ENCODE results near the gene APOO.
A peak's percentile ranks its signal among the peaks of the same experiment; 100 is the strongest.

Gene APOO

DNA sequence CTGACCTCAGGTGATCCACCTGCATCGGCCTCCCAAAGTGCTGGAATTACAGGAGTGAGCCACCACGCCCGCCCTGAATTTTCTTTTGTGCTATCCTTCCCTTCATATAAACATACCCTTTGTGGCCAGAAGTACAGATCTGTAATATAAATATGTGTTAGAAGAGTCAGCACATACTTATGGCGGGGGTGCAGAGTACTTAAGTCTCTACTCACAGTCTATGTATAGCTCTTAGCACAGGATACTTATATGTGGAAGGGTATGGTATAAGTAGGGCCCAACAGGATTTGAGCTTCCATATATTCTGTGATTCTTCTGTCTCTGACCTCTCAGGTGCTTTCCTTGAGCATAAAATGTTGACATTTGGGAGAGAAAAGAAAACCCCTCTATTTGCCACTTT lies 18.3 kb upstream of the APOO start:
- H3K4me3 Mint-ChIP-seq: no peak overlapping the region
- no peak overlapping the region for H3K27ac Mint-ChIP-seq
- CTCF ChIA-PET: no interaction called here
- peaks cover 2% of the 10 kb centered on the region for H3K4me1 Mint-ChIP-seq
- DNase-seq: no peak
- peaks cover 2% of the 10 kb centered on the region for H3K36me3 Mint-ChIP-seq
- H3K27me3 Mint-ChIP-seq: no peaks in the 10 kb centered on the region
- H3K9me3 Mint-ChIP-seq: no peaks in the 10 kb centered on the region

DNA sequence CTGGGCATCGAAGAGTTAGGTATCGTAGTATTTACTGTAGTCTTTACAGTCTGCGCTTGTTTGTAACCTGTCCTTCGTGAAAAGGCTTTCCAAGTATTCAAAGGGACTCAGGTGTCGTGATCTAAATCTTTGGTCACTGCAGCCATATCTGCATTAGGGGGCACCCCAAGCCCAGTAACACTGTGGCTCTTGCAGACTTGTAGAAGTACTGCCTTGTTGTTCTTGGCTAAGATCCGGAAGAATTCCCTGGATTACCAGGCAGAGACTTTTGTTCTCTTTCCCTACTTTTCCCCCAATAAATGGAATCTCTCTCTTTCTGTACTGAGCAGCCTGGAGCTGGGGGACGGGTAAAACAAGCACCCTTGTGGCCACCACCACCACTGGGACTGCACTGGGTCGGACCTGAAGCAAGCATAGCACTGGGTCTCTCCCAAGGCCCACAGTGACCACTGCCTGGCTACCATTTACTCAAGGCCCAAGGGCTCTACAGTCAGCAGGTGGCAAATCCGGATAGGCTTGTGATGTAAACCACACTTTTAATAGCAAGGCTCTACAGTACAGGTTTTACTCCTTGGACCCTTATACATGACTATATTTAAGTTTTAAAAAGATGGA lies 12.1 kb upstream of the APOO start:
- H3K9me3 Mint-ChIP-seq: peaks cover 4% of the 10 kb centered on the region
- peaks cover 4% of the 10 kb centered on the region for H3K4me1 Mint-ChIP-seq
- H3K27ac Mint-ChIP-seq: no peak overlapping the region
- no peak overlapping the region for H3K4me3 Mint-ChIP-seq
- CTCF ChIA-PET: interaction anchor here (0.6 kb wide), 1 partner anchor 1730 kb away, joined by 3 read pairs; no protein-coding TSS in a partner anchor
- H3K36me3 Mint-ChIP-seq: peaks cover 4% of the 10 kb centered on the region
- no peak for DNase-seq
- H3K27me3 Mint-ChIP-seq: no peaks in the 10 kb centered on the region

DNA sequence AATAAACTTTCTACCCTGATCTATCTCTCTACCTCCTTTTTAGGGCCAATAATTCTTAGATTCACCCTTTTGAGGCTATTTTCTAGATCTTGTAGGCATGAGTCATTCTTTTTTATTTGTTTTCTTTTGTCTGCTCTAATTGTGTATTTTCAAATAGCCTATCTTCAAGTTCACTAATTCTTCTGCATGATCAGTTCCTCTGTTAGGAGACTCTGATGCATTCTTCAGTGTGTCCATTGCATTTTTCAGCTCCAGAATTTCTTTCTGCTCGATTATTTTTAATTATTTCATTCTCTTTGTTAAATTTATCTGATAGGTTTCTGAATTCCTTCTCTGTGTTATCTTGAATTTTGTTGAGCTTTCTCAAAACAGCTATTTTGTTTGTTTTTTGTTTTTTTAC lies 11.4 kb upstream of the APOO start:
- H3K9me3 Mint-ChIP-seq: peaks cover 4% of the 10 kb centered on the region
- no peak overlapping the region for H3K4me3 Mint-ChIP-seq
- H3K36me3 Mint-ChIP-seq: peaks cover 4% of the 10 kb centered on the region
- H3K27me3 Mint-ChIP-seq: no peaks in the 10 kb centered on the region
- no peak for DNase-seq
- CTCF ChIA-PET: interaction anchor here (0.6 kb wide), 1 partner anchor 1729 kb away, joined by 3 read pairs; no protein-coding TSS in a partner anchor
- H3K4me1 Mint-ChIP-seq: peaks cover 4% of the 10 kb centered on the region
- no peak overlapping the region for H3K27ac Mint-ChIP-seq

- CTCF ChIA-PET: interaction anchor here (0.7 kb wide), 1 partner anchor 137 kb away, joined by 3 read pairs; no protein-coding TSS in a partner anchor
- no peak for DNase-seq
- Mint-ChIP-seq H3K9me3 (no peaks in the 10 kb centered on the region), H3K4me3 (no peak overlapping the region), H3K4me1 (peaks cover 13% of the 10 kb centered on the region), H3K27me3 (no peaks in the 10 kb centered on the region), H3K36me3 (no peaks in the 10 kb centered on the region), H3K27ac (no peak overlapping the region)
These were observed 3.5 kb upstream of the APOO start for GRCh38 chrX:23911126-23911835.

GRCh38 chrX:23908219-23909004 lies 674 bp upstream of the APOO start:
- Mint-ChIP-seq H3K36me3 (peaks cover 5% of the 10 kb centered on the region), H3K4me1 (peaks cover 20% of the 10 kb centered on the region), H3K27me3 (no peaks in the 10 kb centered on the region), H3K9me3 (no peaks in the 10 kb centered on the region), H3K4me3 (peak overlapping the region; percentile 78), H3K27ac (peak overlapping the region; percentile 92)
- CTCF ChIA-PET: interaction anchor here (1.4 to 3.2 kb wide), 3 partner anchors 84 to 146 kb away, joined by 4 to 19 read pairs (median 7); partner anchors contain the start of gene EIF2S3
- no peak for DNase-seq

DNA sequence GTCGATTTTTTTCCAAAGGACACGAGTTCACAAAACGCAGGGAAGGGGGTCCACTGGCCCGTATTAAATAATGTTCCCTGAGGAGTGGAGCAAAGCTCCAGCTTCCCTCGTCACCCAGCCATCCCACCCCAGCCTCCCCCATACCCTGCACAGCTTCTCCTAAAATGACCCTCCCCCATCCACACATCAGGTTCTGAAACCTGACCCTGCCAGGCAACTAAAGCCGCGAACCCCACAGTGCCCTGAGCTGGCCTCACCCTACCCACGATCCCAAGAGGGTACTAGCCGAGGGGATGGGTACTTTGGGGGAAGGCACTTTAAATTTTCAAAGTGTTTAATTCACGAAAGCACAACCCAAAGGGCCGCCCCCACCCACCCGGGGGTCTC lies 634 bp downstream of the APOO start:
- Mint-ChIP-seq H3K9me3 (no peaks in the 10 kb centered on the region), H3K36me3 (peaks cover 5% of the 10 kb centered on the region), H3K4me3 (peak overlapping the region; percentile 78), H3K4me1 (peaks cover 20% of the 10 kb centered on the region), H3K27ac (peak overlapping the region; percentile 92), H3K27me3 (no peaks in the 10 kb centered on the region)
- no peak for DNase-seq
- CTCF ChIA-PET: interaction anchor here (1.4 to 3.2 kb wide), 3 partner anchors 119 to 147 kb away, joined by 4 to 19 read pairs (median 6); partner anchors contain the start of genes EIF2S3 and SAT1

DNA sequence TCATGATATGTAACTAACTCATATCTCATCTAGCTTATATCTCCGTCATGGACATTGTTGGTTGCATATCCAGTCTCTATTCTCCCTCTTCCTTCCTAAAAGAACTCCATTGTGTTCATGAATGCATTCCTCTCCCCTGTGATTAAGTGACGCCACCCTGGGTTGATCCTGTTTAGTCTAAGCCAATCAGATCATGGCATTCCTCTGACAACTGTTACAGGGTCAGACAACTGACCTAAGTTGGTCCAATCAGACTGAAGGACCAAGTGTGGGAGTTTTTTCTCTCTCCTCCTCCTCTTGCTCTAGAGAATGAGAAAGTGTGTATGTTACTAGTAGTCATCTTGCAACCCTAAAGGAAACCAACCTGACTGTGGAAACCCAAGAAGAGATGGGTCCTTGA lies 3.6 kb downstream of the APOO start:
- Mint-ChIP-seq H3K36me3 (peaks cover 5% of the 10 kb centered on the region), H3K4me1 (peaks cover 20% of the 10 kb centered on the region), H3K27ac (no peak overlapping the region), H3K27me3 (no peaks in the 10 kb centered on the region), H3K9me3 (no peaks in the 10 kb centered on the region), H3K4me3 (no peak overlapping the region)
- CTCF ChIA-PET: interaction anchor here (0.7 to 4.3 kb wide), 2 partner anchors 111 to 209 kb away, joined by 3 to 69 read pairs; no protein-coding TSS in a partner anchor
- no peak for DNase-seq

DNA sequence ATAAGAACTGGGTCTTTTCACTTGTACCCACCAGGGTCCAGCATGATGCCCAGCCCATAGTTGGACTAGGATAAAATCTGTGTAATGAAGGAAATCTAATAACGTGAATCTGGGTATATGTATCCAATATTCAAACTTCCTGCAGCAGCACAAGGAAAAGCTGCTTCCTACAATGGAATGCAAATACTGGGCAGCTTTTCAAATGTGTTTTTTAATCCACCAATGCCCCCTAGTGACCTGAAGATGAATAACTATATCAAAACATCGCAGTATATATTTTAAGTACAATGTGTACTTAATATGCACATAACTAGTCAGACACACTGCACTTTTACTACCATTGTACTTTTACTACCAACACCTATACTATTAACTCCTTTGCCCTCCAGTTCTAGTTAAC lies 5.3 kb downstream of the APOO start:
- no peaks in the 10 kb centered on the region for H3K9me3 Mint-ChIP-seq
- CTCF ChIA-PET: interaction anchor here (0.9 to 4.3 kb wide), 28 partner anchors 16 to 1918 kb away, joined by 3 to 69 read pairs (median 4); partner anchors contain the start of genes ACOT9, EIF2S3 and SAT1
- DNase-seq: no peak
- peaks cover 11% of the 10 kb centered on the region for H3K4me1 Mint-ChIP-seq
- H3K4me3 Mint-ChIP-seq: no peak overlapping the region
- no peaks in the 10 kb centered on the region for H3K27me3 Mint-ChIP-seq
- H3K27ac Mint-ChIP-seq: no peak overlapping the region
- peaks cover 5% of the 10 kb centered on the region for H3K36me3 Mint-ChIP-seq

GRCh38 chrX:23901805-23902204 lies 5.9 kb downstream of the APOO start:
- no peak overlapping the region for H3K4me3 Mint-ChIP-seq
- no peak overlapping the region for H3K27ac Mint-ChIP-seq
- peaks cover 11% of the 10 kb centered on the region for H3K4me1 Mint-ChIP-seq
- H3K27me3 Mint-ChIP-seq: no peaks in the 10 kb centered on the region
- peaks cover 5% of the 10 kb centered on the region for H3K36me3 Mint-ChIP-seq
- peak; percentile 55 for DNase-seq
- no peaks in the 10 kb centered on the region for H3K9me3 Mint-ChIP-seq
- CTCF ChIA-PET: interaction anchor here (0.6 to 4.3 kb wide), 37 partner anchors 15 to 1917 kb away, joined by 3 to 69 read pairs (median 4); partner anchors contain the start of genes ACOT9, EIF2S3 and SAT1

- H3K27me3 Mint-ChIP-seq: no peaks in the 10 kb centered on the region
- H3K9me3 Mint-ChIP-seq: no peaks in the 10 kb centered on the region
- CTCF ChIA-PET: interaction anchor here (0.7 to 4.3 kb wide), 19 partner anchors 94 to 213 kb away, joined by 3 to 69 read pairs (median 6); partner anchors contain the start of genes ACOT9, EIF2S3 and SAT1
- H3K27ac Mint-ChIP-seq: no peak overlapping the region
- no peak overlapping the region for H3K4me3 Mint-ChIP-seq
- no peak for DNase-seq
- H3K4me1 Mint-ChIP-seq: peaks cover 4% of the 10 kb centered on the region
- H3K36me3 Mint-ChIP-seq: peaks cover 5% of the 10 kb centered on the region
These were observed 6.7 kb downstream of the APOO start for GRCh38 chrX:23901060-23901459.

DNA sequence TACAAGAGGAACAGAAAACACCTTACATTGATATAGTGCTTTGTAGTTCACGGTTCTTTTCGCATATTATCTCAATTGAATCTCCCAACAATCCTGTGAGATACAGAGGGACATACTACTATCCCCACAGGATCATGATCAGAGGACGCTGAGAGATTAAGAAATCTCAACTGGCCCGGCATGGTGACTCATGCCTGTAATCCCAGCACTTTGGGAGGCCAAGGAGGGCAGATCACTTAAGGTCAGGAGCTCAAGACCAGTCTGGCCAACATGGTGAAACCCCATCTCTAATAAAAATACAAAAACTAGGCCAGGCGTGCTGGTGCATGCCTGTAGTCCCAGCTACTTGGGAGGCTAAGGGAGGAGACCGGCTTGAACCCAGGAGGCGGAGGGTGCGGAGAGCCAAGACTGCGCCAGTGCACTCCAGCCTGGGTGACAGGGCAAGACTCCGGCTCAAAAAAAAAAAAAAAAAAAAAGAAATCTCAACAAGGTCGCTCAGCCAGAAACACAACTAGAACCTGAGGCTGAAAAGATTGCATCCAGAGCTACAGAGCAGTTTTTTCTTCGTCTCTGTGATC lies 7.4 kb downstream of the APOO start:
- H3K4me1 Mint-ChIP-seq: no peaks in the 10 kb centered on the region
- peaks cover 5% of the 10 kb centered on the region for H3K36me3 Mint-ChIP-seq
- H3K27me3 Mint-ChIP-seq: no peaks in the 10 kb centered on the region
- no peaks in the 10 kb centered on the region for H3K9me3 Mint-ChIP-seq
- CTCF ChIA-PET: interaction anchor here (2.0 to 4.3 kb wide), 4 partner anchors 117 to 205 kb away, joined by 19 to 69 read pairs (median 29); partner anchors contain the start of gene SAT1
- H3K4me3 Mint-ChIP-seq: no peak overlapping the region
- H3K27ac Mint-ChIP-seq: no peak overlapping the region
- DNase-seq: no peak

DNA sequence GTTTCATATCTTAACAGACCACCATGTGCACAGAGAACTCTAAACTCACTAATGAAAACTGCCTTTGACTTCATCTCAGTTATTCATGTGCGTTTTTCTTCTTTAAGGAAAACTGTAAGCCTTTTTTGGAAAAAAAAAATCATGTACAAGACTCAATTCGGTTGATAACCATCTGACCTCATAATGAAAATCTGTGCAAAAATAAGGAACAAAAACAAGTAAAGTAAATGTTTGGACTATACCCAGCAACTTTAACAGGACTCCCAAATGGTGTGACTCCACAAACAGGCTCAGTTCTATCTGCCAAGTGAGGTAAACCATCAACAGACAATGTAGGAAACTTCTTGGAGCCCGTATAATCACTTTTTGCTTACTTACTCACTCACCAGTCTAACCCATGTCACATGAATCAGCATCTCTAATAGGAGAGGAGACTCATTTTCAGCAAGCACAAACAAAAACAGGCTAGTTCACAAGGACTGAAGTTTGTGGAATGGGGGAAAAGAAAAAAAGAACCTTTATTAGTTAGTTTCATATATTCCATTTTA lies 9.3 kb downstream of the APOO start:
- CTCF ChIA-PET: no interaction called here
- no peaks in the 10 kb centered on the region for H3K9me3 Mint-ChIP-seq
- H3K27me3 Mint-ChIP-seq: no peaks in the 10 kb centered on the region
- no peak overlapping the region for H3K27ac Mint-ChIP-seq
- no peak for DNase-seq
- no peak overlapping the region for H3K4me3 Mint-ChIP-seq
- no peaks in the 10 kb centered on the region for H3K4me1 Mint-ChIP-seq
- H3K36me3 Mint-ChIP-seq: no peaks in the 10 kb centered on the region

DNA sequence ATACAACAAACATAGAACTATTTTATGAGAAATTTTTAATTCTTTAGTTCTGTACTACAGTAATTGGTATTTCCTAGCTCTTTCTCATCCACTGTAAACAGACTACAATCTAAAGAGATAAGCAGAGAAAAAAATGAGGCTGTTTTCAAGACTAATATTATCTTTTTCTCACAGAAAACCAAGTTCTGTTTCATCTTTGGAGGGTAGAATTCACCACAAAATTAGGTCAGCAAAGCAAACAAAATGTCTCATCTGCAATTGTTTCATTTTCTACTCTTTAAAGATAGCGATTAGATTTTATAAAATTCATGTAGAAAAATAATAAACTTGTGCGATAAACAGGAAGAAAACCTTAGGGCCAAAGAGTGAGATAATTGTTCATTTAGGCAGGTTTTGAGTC lies 10.8 kb downstream of the APOO start:
- no peaks in the 10 kb centered on the region for H3K4me1 Mint-ChIP-seq
- H3K27me3 Mint-ChIP-seq: no peaks in the 10 kb centered on the region
- no peaks in the 10 kb centered on the region for H3K9me3 Mint-ChIP-seq
- no peak for DNase-seq
- H3K27ac Mint-ChIP-seq: no peak overlapping the region
- CTCF ChIA-PET: no interaction called here
- H3K36me3 Mint-ChIP-seq: no peaks in the 10 kb centered on the region
- H3K4me3 Mint-ChIP-seq: no peak overlapping the region
